ENCODE results near the gene PRRX2.
"Not testable (repeated sequence)": the region's sequence is repeated elsewhere in the genome, so short reads cannot be mapped to it uniquely, and the experiment has no call there.

Gene PRRX2

GRCh38 chr9:129653823-129654553 is 11.5 kb upstream of the PRRX2 start:
- DNase-seq (ENCODE audit: extremely low read depth in 1 of 2, low read depth in 1 of 2): no peak

GRCh38 chr9:129654554-129655040 is 10.8 kb upstream of the PRRX2 start:
- no peak for DNase-seq (ENCODE audit: extremely low read depth in 1 of 2, low read depth in 1 of 2)

GRCh38 chr9:129655154-129655553 is 10.3 kb upstream of the PRRX2 start:
- no peak for DNase-seq (ENCODE audit: extremely low read depth in 1 of 2, low read depth in 1 of 2)

DNA sequence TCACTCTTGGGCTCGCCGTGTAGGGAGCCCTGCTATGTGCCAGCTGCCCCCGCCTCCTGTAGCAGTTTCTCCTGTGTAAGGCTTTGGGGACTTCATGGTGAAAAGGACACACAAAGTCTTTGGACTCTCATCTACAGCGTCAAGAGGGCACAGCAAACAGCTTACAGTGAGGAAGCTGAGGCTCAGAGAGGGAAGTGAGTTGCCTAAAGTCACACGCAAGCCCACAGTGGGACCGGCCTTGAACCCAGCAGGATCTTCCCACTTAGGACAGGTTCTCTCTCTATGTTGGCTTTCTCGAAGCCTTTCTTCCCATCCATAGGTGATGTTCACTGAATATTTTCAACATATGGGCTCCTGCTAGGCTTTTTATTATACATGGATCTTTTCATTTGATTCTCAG is 9.8 kb upstream of the PRRX2 start:
- DNase-seq (ENCODE audit: extremely low read depth in 1 of 2, low read depth in 1 of 2): no peak

GRCh38 chr9:129656795-129657390 is 8.6 kb upstream of the PRRX2 start:
- DNase-seq (ENCODE audit: extremely low read depth in 1 of 2, low read depth in 1 of 2): no peak

DNA sequence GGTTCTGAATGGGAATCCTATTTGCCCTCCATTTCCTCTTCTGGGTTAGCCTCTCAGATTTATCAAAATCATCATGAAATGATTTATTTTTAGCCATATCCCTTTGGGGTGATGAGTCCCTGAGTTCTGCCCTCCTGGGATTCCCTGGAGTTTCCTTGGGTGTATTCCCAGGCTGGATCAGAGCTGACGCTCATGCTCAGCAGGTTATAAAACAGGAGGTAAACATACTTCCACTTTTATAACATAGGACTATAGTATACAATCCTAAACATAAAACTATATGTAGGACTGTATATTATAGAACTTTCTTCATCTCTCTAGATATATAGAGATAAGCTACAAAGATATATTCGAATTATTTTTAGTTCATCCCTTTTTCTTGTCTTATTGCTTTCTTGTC is 4.4 kb upstream of the PRRX2 start:
- no peak for DNase-seq (ENCODE audit: extremely low read depth in 1 of 2, low read depth in 1 of 2)

- DNase-seq (ENCODE audit: extremely low read depth in 1 of 2, low read depth in 1 of 2): not testable (repeated sequence)
These were observed 3.2 kb upstream of the PRRX2 start for GRCh38 chr9:129662239-129662638.

- no peak for DNase-seq (ENCODE audit: extremely low read depth in 1 of 2, low read depth in 1 of 2)
These were observed 580 bp upstream of the PRRX2 start for GRCh38 chr9:129664746-129665388.

DNA sequence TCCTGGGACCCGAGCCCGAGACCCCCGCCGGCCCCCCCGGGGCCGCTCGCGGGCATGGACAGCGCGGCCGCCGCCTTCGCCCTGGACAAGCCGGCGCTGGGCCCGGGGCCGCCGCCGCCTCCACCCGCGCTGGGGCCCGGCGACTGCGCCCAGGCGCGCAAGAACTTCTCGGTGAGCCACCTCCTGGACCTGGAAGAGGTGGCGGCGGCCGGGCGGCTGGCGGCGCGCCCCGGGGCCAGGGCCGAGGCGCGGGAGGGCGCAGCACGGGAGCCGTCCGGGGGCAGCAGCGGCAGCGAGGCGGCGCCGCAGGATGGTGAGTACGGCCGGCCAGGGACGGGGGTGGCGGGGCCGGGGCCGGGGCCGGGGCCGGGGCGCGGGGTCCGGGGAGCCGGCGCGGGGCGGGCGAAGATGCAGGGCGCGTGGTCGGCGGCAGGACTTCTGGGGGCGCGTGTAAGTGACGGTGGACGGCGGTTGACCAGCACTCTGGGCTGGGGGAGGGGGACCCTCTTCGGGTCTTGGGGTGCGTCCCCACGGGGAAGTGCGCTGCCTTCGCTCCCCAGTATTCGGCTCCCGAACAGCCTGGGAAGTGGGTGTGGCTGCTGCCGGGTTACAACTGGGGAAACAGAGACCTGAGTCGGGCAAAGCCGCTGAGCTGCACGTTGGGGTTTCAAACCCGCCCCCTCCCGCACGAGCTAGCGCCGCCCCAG is 520 bp downstream of the PRRX2 start:
- DNase-seq (ENCODE audit: extremely low read depth in 1 of 2, low read depth in 1 of 2): no peak

DNA sequence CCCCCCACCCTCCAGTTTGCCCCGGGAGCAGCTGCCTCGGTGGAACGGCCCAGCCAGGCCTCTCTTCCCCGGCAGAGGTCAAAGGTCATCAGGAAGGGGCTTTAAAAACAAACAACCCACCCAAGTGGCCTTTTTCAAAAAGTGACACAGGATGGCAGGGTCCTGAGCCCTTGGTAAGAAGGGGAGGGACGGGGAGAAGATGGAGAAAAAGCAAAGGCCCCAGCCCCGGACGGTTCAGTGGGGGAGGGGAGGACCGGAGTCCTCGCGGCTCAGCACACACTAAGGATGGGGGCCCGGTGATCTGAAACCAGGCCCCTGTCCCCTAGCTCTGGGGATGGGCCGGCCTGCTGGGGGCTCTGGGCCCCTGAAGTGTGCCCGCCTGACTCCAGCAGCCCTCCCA is 1.1 kb downstream of the PRRX2 start:
- DNase-seq (ENCODE audit: extremely low read depth in 1 of 2, low read depth in 1 of 2): no peak

DNA sequence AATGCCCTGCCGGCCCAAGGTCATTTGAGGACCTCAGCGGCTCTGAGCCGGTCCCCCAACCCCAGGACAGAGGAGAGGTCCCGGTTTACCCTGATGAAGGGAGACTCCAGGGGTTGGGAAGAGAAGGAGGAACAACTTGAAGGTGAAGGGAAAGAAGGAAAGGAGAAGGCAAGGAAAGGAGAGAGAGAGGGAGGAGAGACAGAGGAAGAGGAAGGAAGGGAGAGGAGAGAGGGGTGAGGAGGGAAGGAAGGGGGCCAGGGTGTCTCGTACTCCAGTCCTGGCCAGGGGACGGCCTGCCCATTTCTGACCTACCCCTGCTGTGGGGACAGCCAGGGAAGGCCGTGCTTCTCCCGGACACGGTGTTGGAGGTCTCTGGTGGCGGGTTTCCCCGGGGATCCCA is 1.9 kb downstream of the PRRX2 start:
- DNase-seq (ENCODE audit: extremely low read depth in 1 of 2, low read depth in 1 of 2): no peak

DNA sequence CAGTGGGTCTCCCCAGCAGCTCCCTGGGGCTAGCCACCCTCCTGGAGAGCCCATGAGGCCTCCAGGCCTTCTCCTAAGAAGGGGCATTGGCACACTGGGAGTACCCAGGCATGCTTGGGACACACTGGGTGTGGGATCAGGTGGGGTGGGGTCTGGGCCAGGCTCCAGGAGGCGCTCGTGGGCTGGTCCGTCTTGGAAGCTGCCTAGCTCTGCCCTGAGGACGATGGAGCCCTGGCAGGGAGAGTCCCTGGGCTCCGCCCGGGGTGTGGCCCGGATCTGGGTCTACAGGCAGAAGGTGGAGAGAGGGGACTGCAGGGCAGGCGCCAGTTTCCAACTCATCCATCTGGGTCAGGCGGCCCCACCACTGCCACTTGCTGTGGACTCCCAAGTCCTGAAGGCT is 2.4 kb downstream of the PRRX2 start:
- DNase-seq (ENCODE audit: extremely low read depth in 1 of 2, low read depth in 1 of 2): no peak

DNA sequence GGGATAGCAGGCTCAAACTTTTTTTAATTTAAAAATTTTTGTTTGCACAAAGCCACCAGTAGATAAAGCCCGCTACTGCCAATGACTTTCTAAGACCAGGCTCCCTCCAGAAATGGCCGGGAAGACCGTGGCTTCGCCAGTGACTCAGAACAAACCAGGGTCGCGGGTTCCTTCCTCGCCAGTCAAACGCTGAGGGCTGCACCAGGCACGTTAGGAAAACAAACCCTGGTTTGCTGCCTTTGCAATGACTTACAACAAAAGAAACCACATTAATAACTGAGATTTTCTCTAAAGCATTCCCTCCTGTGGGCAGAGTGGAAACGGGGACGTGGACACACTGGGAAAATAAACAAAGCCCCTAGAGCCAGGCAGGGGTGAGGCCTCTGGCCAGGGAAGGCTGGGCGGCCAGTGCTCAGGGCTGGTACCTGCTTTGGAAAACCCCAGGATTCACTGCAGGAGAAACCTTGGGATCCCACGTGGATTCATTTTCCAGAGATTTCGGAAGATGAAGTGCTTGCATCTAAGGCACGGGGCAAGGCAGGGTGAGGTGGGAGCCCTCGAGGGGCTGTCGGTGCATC is 3.8 kb downstream of the PRRX2 start:
- no peak for DNase-seq (ENCODE audit: extremely low read depth in 1 of 2, low read depth in 1 of 2)

DNA sequence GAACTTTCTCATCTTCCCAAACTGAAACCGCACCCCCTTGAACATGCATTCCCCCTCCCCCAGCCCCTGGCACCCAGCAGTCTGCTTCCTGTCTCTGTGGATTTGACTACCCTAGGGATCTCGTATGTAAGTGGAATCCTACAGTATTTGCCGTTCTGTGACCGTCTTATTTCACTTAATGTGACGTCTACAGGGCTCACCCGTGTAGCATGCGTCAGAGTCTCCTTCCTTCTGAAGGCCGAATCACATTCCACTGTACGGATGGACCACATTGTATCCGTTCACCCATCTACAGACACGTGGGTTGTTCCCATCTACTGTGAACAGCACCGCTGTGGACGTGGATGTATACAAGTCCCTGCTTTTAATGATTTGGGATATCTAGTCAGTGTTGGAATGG is 4.5 kb downstream of the PRRX2 start:
- DNase-seq (ENCODE audit: extremely low read depth in 1 of 2, low read depth in 1 of 2): no peak

DNA sequence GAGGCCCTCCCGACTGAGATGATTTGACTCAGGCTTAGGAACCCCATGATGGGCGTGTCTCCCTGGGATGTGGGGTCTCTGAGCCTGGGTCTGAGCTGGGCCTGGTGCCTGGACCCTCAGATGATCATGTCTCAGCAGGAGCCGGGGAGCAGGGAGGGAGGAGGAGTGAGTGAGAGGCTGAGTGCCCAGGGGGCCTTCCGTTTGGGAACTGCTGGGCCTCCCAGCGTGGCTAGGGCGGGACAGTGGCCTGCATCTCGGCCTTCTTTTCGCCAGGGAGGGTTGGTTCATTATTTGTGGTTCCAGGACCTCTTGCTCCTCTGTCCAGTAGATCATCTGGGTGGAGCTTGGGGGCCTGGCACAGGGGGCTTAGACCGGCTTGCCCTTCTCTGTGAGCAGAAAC is 5.6 kb downstream of the PRRX2 start:
- DNase-seq (ENCODE audit: extremely low read depth in 1 of 2, low read depth in 1 of 2): no peak

GRCh38 chr9:129671519-129671918 is 6.1 kb downstream of the PRRX2 start:
- DNase-seq (ENCODE audit: extremely low read depth in 1 of 2, low read depth in 1 of 2): peak; percentile 8 to 25

DNA sequence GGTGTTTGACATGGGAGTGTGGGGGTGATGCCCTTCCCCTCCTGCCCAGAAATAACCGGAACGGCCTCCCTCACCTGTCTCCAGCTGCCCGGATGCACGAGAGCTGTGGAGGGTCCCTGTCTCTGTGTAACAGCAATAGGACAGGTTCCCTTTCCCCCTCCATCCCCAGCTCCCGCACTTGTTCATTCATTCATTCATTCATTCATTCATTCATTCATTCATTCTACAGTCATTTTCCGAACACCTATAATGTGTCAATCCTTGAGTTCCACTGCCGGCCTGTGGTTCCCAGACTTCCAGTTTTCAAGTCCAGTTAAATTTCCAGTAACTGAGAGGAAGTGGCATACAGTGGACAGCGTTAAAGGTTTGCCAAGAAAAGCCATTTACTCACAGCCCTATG is 7.3 kb downstream of the PRRX2 start:
- DNase-seq (ENCODE audit: extremely low read depth in 1 of 2, low read depth in 1 of 2): no peak

DNA sequence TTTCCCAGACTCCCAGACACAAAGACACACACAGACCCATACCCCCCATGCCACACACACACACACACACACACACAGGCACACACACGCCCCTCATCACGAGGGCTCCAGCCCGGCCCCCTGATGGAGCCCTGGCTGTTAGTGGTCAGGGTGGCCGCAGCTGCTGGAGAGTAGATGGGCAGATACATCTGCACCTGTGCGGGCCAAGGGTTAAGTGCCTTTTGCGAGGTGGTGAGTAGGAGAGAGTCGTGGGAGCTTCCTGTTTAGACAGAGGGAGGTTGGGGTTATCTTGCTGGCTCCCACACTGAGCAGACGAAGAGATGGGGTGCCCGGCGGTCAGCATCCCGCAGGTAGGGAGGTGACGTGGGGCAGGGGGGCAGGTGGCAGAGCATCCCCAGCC is 8.2 kb downstream of the PRRX2 start:
- no peak for DNase-seq (ENCODE audit: extremely low read depth in 1 of 2, low read depth in 1 of 2)

- DNase-seq (ENCODE audit: extremely low read depth in 1 of 2, low read depth in 1 of 2): no peak
These were observed 8.8 kb downstream of the PRRX2 start for GRCh38 chr9:129674229-129674628.

- no peak for DNase-seq (ENCODE audit: extremely low read depth in 1 of 2, low read depth in 1 of 2)
These were observed 10.2 kb downstream of the PRRX2 start for GRCh38 chr9:129675620-129676019.

DNA sequence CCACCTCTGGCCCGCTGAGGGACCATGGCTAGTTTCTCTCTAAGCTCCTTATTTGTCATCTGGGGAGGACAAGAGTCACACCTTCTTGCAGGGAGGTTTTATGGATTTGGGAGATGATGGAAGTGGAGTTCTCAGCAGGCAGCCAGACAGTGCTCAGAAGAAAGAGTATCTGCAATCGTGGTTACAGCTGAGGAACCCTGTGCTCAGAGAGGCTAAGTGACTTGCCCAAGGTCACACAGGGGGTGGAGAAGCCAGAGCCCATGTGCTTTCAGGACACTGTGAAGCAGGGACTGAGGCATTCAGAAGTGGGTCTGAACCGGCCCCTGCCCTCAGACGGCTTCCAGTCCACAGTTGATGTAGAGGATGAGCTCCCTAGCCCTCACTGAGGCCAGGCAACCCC is 10.8 kb downstream of the PRRX2 start:
- DNase-seq (ENCODE audit: extremely low read depth in 1 of 2, low read depth in 1 of 2): no peak

All from stimulated activated CD8-positive, alpha-beta memory T cell treated with anti-CD3 and anti-CD28 coated beads, Interleukin-7, amount 100 ng/mL, for 48 hours (primary cell).